Thoracic aorta (tissue), 2 donors: Measurements from ENCODE around the gene SPTLC1. TPM values are rescaled to one million over a fixed set of nuclear protein-coding genes. Genes with fewer than 3 reads are reported as not detected.

Experiments used
- ATAC-seq: fragments of 150-250 bp; one replicate; pipeline ENCODE4 v1.8.0; 2017; ENCODE audit warnings: low read depth; ENCODE audit not compliant: insufficient number of reproducible peaks, low FRiP score
- DNase-seq: peaks from one replicate; pipeline ENCODE4 v3.0.0-alpha.2; 2020; ENCODE audit warnings: low spot score
- H3K27ac ChIP-seq, 2 donors: fragments of 200-600 bp; sonication (generic); 1 replicate in 1 of 2; 2 replicates in 1 of 2; pipeline ENCODE4 v1.5.1; 2016; ENCODE audit warnings: mild to moderate bottlenecking in 2 of 2, moderate library complexity in 2 of 2
- H3K27me3 ChIP-seq: fragments of 200-600 bp; sonication (generic); replicated peaks from 2 replicates; pipeline ENCODE4 v1.6.0; 2016; ENCODE audit warnings: mild to moderate bottlenecking; ENCODE audit not compliant: insufficient read depth
- H3K36me3 ChIP-seq: fragments of 200-600 bp; sonication (generic); one replicate; pipeline ENCODE4 v1.5.1; 2016
- H3K4me1 ChIP-seq, 2 donors: fragments of 200-600 bp; sonication (generic); 1 replicate in 1 of 2; 2 replicates in 1 of 2; pipeline versions ENCODE4 v1.5.1 to v1.6.0; 2016; ENCODE audit warnings: low read depth in 2 of 2, mild to moderate bottlenecking in 1 of 2; ENCODE audit not compliant: control insufficient read depth in 1 of 2
- H3K4me3 ChIP-seq: fragments of 200-600 bp; sonication (generic); 2 replicates; pipeline ENCODE4 v1.5.1; 2016; ENCODE audit warnings: mild to moderate bottlenecking
- H3K9me3 ChIP-seq: fragments of 200-600 bp; sonication (generic); 2 replicates; pipeline ENCODE4 v1.5.1; 2016
- total RNA-seq, 2 donors: library from RNA; depleted of rRNA; stranded (reverse); fragments of >200 nt; gene quantifications; one replicate each; pipeline versions ENCODE4 v1.1.0 to v1.2.3, GENCODE V29; 2016
- TF ChIP-seq, protein P1 (sequence below): fragments of 200-600 bp; sonication (generic); IDR thresholded peaks from one replicate; pipeline ENCODE4 v1.5.1; 2019; ENCODE audit warnings: antibody characterized with exemption

Gene SPTLC1
- total RNA-seq, 2 donors from 2014 or later = 45.6 to 74.7 TPM

- Histone ChIP-seq H3K4me1 (no peaks in the 10 kb centered on the region), H3K27me3 (no peaks in the 10 kb centered on the region), H3K9me3 (no peaks in the 10 kb centered on the region), H3K36me3 (no peaks in the 10 kb centered on the region), H3K27ac (no peak overlapping the region), H3K4me3 (no peak overlapping the region)
- DNase-seq (no peak), ATAC-seq (no peak)
- TF ChIP-seq, protein P1, sequence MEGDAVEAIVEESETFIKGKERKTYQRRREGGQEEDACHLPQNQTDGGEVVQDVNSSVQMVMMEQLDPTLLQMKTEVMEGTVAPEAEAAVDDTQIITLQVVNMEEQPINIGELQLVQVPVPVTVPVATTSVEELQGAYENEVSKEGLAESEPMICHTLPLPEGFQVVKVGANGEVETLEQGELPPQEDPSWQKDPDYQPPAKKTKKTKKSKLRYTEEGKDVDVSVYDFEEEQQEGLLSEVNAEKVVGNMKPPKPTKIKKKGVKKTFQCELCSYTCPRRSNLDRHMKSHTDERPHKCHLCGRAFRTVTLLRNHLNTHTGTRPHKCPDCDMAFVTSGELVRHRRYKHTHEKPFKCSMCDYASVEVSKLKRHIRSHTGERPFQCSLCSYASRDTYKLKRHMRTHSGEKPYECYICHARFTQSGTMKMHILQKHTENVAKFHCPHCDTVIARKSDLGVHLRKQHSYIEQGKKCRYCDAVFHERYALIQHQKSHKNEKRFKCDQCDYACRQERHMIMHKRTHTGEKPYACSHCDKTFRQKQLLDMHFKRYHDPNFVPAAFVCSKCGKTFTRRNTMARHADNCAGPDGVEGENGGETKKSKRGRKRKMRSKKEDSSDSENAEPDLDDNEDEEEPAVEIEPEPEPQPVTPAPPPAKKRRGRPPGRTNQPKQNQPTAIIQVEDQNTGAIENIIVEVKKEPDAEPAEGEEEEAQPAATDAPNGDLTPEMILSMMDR = no peak
These were observed 7.6 kb upstream of the SPTLC1 start for GRCh38 chr9:92122800-92123199.

- Histone ChIP-seq H3K36me3 (no peaks in the 10 kb centered on the region), H3K27ac (no peak overlapping the region), H3K4me3 (no peak overlapping the region), H3K9me3 (no peaks in the 10 kb centered on the region), H3K4me1 (no peaks in the 10 kb centered on the region), H3K27me3 (no peaks in the 10 kb centered on the region)
- DNase-seq (no peak), ATAC-seq (no peak)
- TF ChIP-seq, protein P1 = no peak
These were observed 6.8 kb upstream of the SPTLC1 start for GRCh38 chr9:92122061-92122460.

GRCh38 chr9:92121265-92121664 lies 6.1 kb upstream of the SPTLC1 start:
- TF ChIP-seq, protein P1 = no peak
- H3K4me3 ChIP-seq = no peak overlapping the region
- no peaks in the 10 kb centered on the region for H3K4me1 ChIP-seq
- H3K9me3 ChIP-seq = no peaks in the 10 kb centered on the region
- DNase-seq (no peak), ATAC-seq (no peak)
- H3K36me3 ChIP-seq = no peaks in the 10 kb centered on the region
- no peaks in the 10 kb centered on the region for H3K27me3 ChIP-seq
- H3K27ac ChIP-seq = no peak overlapping the region

- no peaks in the 10 kb centered on the region for H3K36me3 ChIP-seq
- H3K4me1 ChIP-seq = no peaks in the 10 kb centered on the region
- ATAC-seq (no peak), DNase-seq (no peak)
- no peak overlapping the region for H3K4me3 ChIP-seq
- TF ChIP-seq, protein P1 = no peak
- H3K27me3 ChIP-seq = no peaks in the 10 kb centered on the region
- no peaks in the 10 kb centered on the region for H3K9me3 ChIP-seq
- H3K27ac ChIP-seq = no peak overlapping the region
These were observed 4.9 kb upstream of the SPTLC1 start for GRCh38 chr9:92120138-92120537.

DNA sequence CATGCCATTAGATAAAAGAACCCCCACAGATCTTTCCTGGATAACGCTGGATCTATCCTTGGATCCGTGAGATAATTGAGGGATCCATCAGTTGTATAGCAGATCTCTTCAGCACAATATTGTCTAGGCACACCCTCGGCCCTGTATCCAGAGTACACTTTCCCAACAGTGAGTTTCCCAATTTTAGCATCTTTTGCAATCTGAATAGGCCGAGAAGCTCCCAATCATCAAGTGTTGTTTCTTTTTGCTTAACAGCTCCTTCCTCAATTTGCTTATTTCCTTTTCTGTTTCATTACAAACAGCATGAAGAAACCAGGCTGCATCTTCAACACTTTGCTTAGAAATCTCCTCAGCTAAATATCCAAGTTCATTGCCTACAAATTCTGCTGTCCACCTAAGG lies 4.4 kb upstream of the SPTLC1 start:
- peaks cover 0 to under 1% of the 10 kb centered on the region in 2 donors for H3K4me1 ChIP-seq
- H3K4me3 ChIP-seq = no peak overlapping the region
- no peaks in the 10 kb centered on the region for H3K27me3 ChIP-seq
- H3K9me3 ChIP-seq = no peaks in the 10 kb centered on the region
- no peak for DNase-seq
- no peaks in the 10 kb centered on the region for H3K36me3 ChIP-seq
- TF ChIP-seq, protein P1 = no peak
- no peak overlapping the region for H3K27ac ChIP-seq
- ATAC-seq = no peak
